G401 (cell line): ENCODE data around the gene FFAR4. TPM values are rescaled to one million over a fixed set of nuclear protein-coding genes. Genes with fewer than 3 reads are reported as not detected.
"Not testable (repeated sequence)": the region's sequence is repeated elsewhere in the genome, so short reads cannot be mapped to it uniquely, and the experiment has no call there.

Source experiments
- DNase-seq: peaks from one replicate; pipeline ENCODE4 v3.0.0-alpha.2; 2015; ENCODE audit warnings: low spot score
- in situ Hi-C: cut with HindIII; loops from 2 replicates; pipeline ENCODE4 v1.10.0; 2016; ENCODE audit warnings: low sequenced_read_pairs, mixed read lengths
- total RNA-seq: library from RNA; depleted of rRNA; stranded (reverse); fragments of >200 nt; shearing (Covaris generic); gene quantifications from 2 replicates; pipeline ENCODE4 v1.2.3, GENCODE V29; 2014; rRNA removed

The FFAR4 gene
- total RNA-seq, result not detected in 2 replicates

- no peak for DNase-seq
- in situ Hi-C loops, result no loop called here
Observed at GRCh38 chr10:93566435-93567276, at the start of gene FFAR4. FFAR4 (plus strand) TSS chr10:93566665; CDS start chr10:93566721, 56 bp downstream.

GRCh38 chr10:93518531-93518930, 47.9 kb upstream of the FFAR4 start:
- in situ Hi-C loops, result no loop called here
- no peak for DNase-seq

- no peak for DNase-seq
- in situ Hi-C loops, result no loop called here
Observed at GRCh38 chr10:93535293-93535692, 31.2 kb upstream of the FFAR4 start.

GRCh38 chr10:93540871-93541270, 25.6 kb upstream of the FFAR4 start:
- in situ Hi-C loops, DNase-seq: not testable (repeated sequence)

GRCh38 chr10:93541402-93542357, 24.8 kb upstream of the FFAR4 start:
- in situ Hi-C loops, result no loop called here
- peak; percentile 11 for DNase-seq

- peak; percentile 23 for DNase-seq
Observed at GRCh38 chr10:93542358-93542791, 24.1 kb upstream of the FFAR4 start.

GRCh38 chr10:93546995-93547394, 19.5 kb upstream of the FFAR4 start:
- DNase-seq, in situ Hi-C loops: not testable (repeated sequence)

More at GRCh38 chr10:93542358-93542791, 24.1 kb upstream of the FFAR4 start:
- in situ Hi-C loops, result no loop called here

- no peak for DNase-seq
- in situ Hi-C loops, result no loop called here
Observed at GRCh38 chr10:93547522-93547921, 18.9 kb upstream of the FFAR4 start.

GRCh38 chr10:93548376-93549071, 17.9 kb upstream of the FFAR4 start:
- DNase-seq, result no peak
- in situ Hi-C loops, result no loop called here

GRCh38 chr10:93550606-93551005, 15.9 kb upstream of the FFAR4 start:
- no peak for DNase-seq
- in situ Hi-C loops, result no loop called here

GRCh38 chr10:93552780-93553179, 13.7 kb upstream of the FFAR4 start:
- in situ Hi-C loops, result no loop called here
- no peak for DNase-seq

GRCh38 chr10:93553482-93554315, 12.8 kb upstream of the FFAR4 start:
- in situ Hi-C loops, result no loop called here

GRCh38 chr10:93554316-93554663, 12.2 kb upstream of the FFAR4 start:
- DNase-seq, result no peak
- in situ Hi-C loops, result no loop called here

More at GRCh38 chr10:93553482-93554315, 12.8 kb upstream of the FFAR4 start:
- DNase-seq, result no peak

GRCh38 chr10:93554760-93555432, 11.6 kb upstream of the FFAR4 start:
- peak; percentile 47 for DNase-seq
- in situ Hi-C loops, result no loop called here

- in situ Hi-C loops, result no loop called here
- DNase-seq, result no peak
Observed at GRCh38 chr10:93559490-93559889, 7.0 kb upstream of the FFAR4 start.

- in situ Hi-C loops, result no loop called here
- DNase-seq, result no peak
Observed at GRCh38 chr10:93560541-93560940, 5.9 kb upstream of the FFAR4 start.

- no peak for DNase-seq
- in situ Hi-C loops, result no loop called here
Observed at GRCh38 chr10:93565446-93565845, 1.0 kb upstream of the FFAR4 start.
